HG02885 (cell line): ENCODE data around the gene ANKRD11.
"Not testable (repeated sequence)": the region's sequence is repeated elsewhere in the genome, so short reads cannot be mapped to it uniquely, and the experiment has no call there.

Experiments
- ATAC-seq: cut with Tn5 transposase; IDR thresholded peaks from one replicate; pipeline ENCODE4 v1.9.1; 2021; ENCODE audit warnings: mild to moderate bottlenecking; ENCODE audit not compliant: unreplicated experiment, poor library complexity

ANKRD11 gene

DNA sequence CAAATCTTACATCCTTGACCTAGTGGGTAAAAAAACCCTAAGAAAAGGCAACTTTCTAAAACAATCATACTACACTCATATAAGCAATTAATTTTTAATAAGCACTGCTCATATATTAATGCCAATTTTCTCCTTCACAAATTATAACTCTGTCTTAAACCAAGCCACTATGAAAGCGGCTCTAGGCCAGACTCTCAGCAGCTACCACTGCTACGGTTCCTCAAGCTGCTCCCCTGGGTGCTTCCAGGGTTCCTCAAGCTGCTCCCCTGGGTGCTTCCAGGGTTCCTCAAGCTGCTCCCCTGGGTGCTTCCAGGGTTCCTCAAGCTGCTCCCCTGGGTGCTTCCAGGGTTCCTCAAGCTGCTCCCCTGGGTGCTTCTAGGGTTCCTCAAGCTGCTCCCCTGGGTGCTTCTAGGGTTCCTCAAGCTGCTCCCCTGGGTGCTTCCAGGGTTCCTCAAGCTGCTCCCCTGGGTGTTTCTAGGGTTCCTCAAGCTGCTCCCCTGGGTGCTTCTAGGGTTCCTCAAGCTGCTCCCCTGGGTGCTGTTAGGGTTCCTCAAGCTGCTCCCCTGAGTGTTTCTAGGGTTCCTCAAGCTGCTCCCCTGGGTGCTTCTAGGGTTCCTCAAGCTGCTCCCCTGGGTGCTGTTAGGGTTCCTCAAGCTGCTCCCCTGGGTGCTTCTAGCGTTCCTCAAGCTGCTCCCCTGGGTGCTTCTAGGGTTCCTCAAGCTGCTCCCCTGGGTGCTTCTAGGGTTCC lies 35.8 kb downstream of the ANKRD11 start:
- not testable (repeated sequence) for ATAC-seq

DNA sequence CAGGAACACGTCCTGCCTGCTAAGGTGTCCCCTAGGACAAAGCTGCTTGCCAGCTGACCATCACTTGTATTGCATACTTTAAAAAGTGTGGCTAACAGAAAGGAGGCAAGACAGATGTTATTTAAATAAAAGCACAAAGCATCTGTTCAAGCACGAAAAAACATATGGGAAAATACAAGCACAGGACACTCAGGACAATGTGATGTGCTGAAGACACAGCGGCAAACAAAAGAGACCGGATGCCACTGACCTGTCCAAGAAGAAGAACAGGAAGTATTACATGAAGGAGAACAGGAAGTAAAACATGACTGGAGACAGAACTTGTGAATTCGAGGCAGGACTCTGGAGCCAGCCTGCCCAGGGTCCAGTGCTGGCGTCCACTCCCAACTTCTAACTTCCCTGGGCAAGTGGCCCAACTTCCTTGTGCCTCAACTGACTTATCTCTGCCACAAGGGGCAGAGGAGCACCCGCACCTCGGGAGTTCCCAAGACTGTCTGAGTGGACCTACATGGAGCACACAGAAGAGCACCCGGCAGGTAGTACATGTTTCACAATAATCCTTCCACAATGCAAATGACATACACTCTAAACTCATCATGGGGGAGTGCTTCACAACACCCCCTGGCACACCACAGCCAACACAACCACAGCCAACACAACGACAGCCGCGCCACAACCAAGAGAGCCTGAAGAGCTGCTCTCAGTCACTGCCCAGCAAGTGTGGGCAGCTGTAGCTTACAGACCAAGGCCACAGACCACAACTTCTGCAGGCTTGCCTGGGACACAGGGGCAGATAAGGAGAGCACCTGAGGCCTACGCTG lies 36.6 kb downstream of the ANKRD11 start:
- no peak for ATAC-seq

DNA sequence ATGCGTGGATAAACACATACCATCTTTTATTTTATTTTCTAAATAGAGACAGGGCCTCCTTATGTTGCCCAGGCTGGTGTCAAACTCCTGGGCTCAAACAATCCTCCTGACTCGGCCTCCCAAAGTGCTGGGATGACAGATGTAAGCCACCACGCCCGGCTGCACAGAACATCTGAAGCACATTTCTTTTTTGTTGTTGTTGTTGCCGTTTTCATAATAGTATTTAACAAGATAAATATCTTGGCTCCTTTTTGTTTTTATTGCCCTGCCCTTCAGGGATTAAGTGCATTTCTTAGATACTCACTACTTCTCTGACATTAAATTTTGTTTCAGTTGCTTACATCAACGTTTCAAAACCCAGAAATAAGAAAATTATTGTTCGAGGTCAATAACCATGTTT lies 37.4 kb downstream of the ANKRD11 start:
- no peak for ATAC-seq

DNA sequence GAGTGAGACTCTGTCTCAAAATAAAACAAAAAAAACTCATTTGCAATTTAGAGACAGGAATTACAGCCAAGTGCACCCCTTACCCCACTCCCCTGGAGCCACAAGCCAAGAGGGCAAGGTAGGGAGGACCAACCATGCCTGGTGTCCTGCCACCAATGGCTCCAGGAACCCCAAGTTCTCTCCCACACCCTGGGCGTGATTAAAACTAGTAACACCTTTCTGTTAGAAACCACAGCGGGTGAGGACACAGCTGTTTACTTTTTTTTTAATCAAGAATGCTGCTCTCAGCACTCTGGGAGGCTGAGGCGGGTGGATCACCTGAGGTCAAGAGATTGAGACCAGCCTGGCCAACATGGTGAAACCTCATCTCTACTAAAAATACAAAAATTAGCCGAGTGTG lies 38.1 kb downstream of the ANKRD11 start:
- no peak for ATAC-seq

DNA sequence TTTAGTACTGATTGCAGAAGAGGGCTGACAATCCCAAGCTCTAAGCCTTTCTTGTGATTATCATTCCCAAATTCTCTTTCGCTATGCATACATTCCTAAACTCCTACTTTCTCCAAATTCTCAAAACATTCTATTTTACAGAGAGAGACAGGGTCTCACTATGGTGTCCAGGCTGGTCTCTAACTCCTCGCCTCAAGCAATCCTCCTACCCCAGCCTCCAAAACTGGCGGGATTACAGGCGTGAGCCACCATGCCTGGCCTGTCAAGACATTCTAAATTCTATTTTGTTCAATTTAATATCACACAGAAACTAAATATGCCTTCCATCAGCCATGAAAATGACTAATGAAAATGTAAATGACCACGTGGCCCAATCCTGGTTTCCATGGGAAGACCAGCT lies 39.8 kb downstream of the ANKRD11 start:
- ATAC-seq, result no peak

DNA sequence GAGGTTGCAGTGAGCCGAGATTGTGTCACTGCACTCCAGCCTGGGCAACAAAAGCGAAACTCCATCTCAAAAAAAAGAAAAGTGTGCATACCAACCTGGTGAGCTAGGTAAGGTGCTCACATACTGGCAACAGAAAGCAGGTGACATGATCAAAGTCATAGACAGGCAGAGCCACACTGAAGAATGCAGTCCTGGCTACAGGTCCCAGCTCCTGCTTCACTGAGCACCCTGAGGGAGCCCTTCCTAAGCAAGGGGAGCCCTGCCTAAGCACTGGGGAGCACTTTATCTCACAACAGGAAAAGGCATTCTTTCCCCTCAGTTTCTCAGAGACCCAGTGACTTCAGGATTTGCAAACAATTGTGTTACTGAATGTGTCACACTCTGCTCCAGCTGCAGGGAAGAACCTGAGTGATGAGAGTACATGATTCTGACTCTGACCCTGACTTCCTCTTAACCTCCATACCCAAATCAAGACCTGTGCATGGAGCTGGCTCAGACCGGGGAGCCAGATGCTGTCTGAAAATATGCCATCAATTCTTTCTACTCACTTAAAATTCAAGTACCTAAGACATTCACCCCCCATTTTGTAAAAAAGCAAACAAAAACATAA lies 40.5 kb downstream of the ANKRD11 start:
- no peak for ATAC-seq

DNA sequence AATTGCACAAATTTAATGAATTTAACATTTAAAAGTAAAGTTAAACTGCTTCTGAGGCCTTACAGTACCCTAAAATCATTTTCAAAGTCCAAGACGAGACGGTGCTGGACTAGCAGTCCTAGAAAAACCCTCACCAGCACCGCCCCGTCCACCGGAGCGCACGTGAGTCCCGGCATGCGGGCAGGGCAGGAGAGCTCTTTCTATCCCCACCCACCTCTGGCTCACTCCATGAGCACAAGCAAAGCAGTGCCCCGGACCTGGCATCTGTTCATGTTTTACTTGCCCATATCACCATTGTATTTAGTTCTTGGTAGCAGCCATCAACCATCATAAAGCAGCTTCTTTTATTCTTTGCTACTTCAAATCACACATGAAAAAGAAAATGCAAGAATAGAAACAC lies 41.7 kb downstream of the ANKRD11 start:
- ATAC-seq, result no peak

DNA sequence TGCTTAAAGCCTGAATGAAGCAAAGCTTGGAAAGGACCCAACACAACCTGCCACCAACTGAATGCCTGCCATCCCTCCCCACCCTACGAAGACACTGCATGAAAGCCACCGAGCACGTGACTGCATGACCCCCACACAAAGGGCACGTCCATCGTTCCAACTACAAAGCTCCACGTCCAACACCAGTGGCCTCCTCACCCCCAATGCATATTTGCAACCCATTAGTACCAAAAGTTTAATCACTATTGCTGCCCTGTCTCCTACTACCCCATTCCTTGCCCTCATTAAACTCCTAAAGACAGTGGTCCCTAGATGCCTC lies 43.4 kb downstream of the ANKRD11 start:
- ATAC-seq, result no peak

DNA sequence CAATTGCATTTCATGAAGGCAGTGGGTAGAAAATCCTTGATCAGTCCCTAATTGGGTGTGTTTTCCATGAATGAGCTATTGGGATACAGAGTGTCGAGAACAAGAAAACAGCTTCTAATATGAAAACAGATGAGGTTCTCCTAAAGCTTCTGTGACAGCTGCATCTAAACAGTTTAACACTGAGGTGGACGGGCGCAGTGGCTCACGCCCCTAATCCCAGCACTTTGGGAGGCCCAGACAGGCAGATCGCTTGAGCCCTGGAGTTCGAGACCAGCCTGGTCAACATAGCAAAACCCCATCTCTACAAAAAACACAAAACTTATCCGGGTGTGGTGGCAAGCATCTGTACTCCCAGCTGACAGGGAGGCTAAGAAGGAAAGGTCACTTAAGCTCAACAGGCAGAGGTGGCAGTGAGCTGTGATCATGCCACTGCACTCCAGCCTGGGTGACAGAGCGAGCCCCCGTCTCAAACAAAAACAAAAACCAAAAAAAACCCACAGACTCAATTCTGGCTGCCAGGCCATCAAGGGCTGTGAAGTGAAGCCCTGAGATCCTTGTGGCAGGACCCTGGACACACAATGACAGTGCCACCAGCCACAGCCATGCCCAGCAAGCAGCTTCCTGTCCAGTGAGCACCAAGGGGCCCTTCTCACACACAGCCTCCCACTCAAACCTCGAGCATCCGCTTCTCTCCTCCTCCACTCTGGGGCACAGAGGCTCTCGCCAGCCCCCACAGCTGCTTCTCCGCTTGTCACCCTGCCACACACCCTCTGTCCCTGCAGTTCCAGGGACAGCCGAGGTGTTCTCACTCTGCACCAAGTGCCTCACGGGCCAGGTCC lies 44.0 kb downstream of the ANKRD11 start:
- ATAC-seq, result no peak

DNA sequence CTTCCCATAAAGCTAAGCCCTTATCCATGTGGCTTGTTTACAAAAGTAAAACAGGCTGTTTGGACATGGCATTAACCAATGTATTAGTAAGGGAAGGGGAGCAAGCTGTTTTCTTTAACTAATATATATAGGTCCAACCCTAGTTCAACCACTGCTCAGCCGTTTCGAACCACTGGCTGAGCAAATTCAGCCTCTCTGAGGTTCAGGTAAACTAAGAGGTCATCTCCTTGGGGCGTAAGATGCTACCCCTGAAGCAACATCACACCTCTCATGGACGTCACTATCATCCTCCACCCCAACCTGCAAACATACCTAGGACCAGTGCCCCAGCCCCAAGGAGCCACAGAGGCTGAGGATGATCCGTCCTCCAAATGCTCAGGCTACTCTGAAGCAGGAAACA lies 45.2 kb downstream of the ANKRD11 start:
- ATAC-seq, result no peak

DNA sequence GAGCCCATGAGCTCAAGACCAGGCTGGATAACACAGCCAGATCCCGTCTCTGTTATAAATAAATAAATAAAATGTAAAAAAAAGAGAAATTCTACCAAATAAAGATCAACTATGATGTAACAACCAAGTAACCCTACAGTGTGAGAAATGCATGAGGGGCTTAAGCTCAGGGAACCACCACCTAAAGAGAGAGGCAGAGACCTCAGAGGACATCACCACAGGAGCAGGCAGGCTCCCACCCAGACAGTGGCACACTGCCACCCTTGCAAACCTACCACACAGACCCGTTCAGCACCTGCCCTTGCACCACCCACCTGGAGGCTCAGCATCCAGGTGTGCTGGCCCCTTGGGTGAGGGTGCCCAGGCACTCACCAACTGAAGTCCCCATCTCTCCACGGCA lies 45.6 kb downstream of the ANKRD11 start:
- ATAC-seq, result no peak

DNA sequence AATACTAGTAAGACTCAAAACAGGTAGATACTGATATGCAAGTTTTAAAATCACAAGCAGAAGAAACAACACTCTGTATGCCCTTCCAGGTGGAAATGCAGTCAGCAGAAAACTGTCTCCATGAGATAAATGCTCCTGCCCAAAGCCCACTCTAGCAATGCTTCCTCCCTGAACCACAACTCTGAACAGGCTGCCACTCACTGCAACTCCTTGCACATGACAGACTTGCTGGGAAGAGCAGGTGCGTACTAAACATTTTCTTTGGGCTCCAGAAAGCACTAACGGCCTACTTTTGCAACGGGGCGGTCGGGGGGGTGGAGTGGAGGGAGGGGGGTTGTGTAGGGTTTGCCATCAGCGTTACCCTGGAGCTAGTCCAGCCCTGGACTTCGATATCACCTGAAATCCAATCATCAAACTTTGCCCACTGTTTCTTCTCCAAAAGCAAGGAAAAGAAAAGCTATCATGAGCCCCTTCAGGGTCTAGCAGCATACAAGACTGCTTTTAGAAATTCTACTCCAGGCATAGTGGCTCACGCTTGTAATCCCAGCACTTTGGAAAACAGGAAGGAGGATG lies 46.1 kb downstream of the ANKRD11 start:
- no peak for ATAC-seq

DNA sequence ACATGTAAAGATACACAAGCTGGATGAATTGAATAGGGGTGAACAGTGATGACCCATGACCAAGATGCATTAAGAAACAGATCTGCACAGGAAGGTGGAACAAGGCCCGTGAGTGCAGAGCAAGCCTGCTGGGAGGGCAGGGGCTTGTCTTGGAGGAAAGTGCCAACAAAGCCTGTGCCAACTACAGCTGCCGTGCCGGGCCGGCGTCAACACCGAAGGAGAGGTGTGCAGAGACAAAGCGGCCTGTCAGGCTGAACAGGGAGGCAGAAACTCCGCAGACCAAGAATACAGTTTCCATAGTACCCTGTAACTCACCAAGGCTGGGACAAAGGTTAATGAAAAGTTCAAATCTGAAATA lies 46.7 kb downstream of the ANKRD11 start:
- ATAC-seq, result no peak

DNA sequence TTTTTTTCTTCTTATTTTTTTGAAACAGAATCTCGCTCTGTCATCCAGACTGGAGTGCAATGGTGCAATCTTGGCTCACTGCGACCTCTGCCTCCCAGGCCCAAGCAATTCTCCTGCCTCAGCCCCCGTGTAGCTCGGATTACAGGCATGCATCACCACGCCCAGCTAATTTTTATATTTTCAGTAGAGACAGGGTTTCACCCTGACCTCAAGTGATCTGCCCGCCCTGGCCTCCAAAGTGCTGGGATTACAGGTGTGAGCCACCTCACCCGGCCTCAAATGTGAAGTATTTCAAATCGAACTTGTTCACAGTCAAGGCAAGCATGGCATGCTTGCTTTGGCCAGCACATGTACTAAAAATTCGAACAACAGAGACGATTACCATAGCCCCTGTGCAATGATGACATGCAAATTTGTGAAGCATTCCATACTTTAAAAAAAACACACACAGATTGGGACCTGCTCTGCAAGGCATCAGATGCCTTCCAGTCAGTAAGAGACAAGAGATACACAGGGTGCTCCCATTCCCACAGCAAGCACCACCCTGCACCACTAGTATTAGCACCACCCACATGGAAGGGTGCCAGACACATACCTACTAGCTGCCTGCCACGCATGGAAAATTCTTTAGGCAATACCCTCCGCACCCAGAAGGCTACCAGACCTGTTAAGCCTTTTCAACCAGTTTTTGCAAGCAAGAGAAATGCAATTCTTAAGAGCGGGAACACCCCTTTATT lies 47.2 kb downstream of the ANKRD11 start:
- no peak for ATAC-seq

DNA sequence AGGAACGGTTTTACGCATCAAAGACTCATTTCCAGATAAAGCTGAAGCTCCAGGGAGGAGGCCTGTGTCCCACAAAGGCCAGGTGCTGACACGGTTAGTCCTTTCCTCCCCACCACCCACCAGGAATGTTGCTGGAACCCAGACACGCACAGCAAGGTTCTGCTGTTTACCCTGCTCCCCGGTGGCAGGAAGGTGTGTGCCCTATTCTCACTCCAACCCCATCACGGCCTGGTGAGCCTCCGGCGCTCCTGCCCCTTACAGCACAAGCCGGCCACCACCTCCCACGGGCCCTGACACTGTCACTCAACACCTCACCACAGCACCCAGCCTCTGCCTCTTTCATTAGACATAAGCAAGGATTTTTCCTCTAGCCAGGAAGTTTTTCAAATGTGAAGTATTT lies 47.8 kb downstream of the ANKRD11 start:
- no peak for ATAC-seq

DNA sequence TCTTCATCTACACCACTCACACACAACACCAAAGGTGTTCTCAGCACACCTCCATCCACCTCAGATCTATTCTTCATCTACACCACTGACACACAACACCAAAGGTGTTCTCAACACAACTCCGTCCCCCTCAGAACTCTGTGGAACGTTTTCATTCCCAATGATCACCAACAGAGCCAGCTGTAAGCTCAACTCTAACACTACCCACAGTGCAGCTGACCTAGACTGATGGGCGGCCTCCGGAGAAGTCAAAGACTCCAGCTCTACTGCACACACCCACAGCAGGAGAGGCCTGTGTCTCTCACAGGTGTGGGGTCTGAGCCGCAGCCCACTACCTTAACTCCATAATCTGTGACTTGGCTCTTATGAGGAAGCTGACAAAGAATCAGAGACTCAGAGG lies 50.7 kb downstream of the ANKRD11 start:
- ATAC-seq, result no peak

DNA sequence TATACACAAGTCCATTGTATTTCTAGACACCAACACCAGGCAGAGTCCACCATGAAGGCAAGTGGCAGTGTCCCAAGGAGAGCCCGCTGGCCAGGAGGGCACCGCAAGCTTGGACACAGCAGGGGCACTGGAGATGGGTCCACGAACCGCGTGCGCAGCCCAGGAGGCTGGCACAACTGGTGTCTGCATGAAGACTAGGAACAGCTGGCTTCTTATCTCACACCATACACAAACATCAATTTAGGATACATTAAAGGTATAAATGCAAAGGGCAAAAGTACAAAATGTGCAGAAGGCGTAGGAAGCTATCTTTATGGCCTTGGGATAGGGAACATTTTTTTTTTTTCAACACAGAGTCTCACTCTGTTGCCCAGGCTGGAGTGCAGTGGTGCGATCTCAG lies 52.4 kb downstream of the ANKRD11 start:
- no peak for ATAC-seq

DNA sequence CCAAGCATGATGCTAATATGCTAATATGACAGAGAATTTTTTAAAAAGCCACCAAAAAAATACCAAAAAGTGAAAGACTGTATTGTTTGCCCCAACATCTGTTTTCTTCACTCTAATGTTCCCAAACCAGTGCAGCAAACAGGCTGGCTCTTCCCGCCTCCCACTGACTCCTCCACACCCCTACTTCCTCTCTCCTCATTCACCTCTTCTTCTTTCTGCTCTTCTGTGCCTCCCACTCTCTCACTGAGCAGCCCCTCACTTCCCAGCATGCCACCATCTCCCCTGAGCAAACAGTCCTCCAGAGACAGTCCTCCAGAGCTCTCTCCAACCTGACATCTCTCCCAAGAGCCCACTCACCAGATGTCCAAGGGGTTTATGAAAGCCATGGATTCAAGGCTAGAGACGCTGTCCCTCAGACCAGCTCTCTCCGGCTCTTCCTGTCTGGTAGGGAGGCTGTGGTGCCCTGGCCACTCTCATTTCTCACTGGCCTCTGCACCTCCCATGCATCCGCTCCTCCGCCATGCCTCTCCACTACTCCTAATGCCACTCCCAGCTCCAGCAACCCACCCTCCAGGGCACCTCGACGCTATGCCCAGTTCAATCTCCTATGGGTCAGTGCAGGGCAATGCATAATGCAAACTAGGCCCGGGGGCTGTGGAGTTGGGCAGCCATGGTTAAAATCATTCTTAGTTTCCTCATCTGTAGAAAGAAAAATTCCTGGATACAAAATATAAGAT lies 52.9 kb downstream of the ANKRD11 start:
- no peak for ATAC-seq

DNA sequence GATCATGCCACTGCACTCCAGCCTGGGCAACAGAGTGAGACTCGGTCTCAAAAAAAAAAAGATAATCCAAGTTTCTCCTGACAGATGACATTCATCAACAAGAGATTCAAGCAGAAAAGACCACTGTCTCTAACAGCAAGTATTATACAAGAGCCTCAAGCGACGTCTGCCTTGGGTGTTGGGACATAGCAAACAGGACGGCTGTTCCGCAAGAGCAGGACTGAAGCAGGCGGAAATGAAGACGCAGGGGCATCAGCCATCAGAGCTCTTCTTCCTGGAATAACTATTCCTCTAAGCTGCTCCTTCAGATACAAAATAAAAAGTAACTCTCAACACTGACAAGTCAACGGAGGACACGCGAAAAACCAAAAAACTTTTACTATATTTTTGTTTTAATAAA lies 54.0 kb downstream of the ANKRD11 start:
- no peak for ATAC-seq
